Activated B cell treated with CpG ODN at 0.5 μM for 24 hours (primary cell): ENCODE measurements around the gene SMIM38. TPM values are rescaled to one million over a fixed set of nuclear protein-coding genes. Genes with fewer than 3 reads are reported as not detected.

Experiments
- ATAC-seq: fragments of 200-7000 bp; cut with Tn5 transposase; one replicate; pipeline ENCODE4 v1.10.0; 2021; ENCODE audit warnings: low read depth, mild to moderate bottlenecking, moderate library complexity
- CTCF ChIA-PET: fragments of 350-600 bp; sonication (Branson Sonifier 250); formaldehyde crosslinking; loops from one replicate; lab custom pipeline; 2021; ENCODE audit warnings: antibody characterized with exemption; lab: Charles Lee
- POLR2A ChIA-PET: fragments of 350-600 bp; sonication (Branson Sonifier 250); formaldehyde crosslinking; loops from one replicate; lab custom pipeline; 2021; ENCODE audit warnings: antibody characterized with exemption; lab: Charles Lee
- DNase-seq: peaks from one replicate; pipeline ENCODE4 v3.0.0; 2022
- H3K27ac Mint-ChIP-seq: one replicate; pipeline ENCODE4 v1.8.0; 2020; ENCODE audit warnings: mixed read lengths
- H3K27me3 Mint-ChIP-seq: one replicate; pipeline ENCODE4 v1.8.0; 2021; ENCODE audit warnings: mixed read lengths
- H3K36me3 Mint-ChIP-seq: one replicate; pipeline ENCODE4 v1.8.0; 2021; ENCODE audit warnings: low read depth, mixed read lengths
- H3K4me1 Mint-ChIP-seq: one replicate; pipeline ENCODE4 v1.8.0; 2021; ENCODE audit warnings: mixed read lengths
- H3K4me3 Mint-ChIP-seq: one replicate; pipeline ENCODE4 v1.8.0; 2020; ENCODE audit warnings: mild to moderate bottlenecking, mixed read lengths
- H3K9me3 Mint-ChIP-seq: one replicate; pipeline ENCODE4 v1.8.0; 2020; ENCODE audit warnings: mixed read lengths
- intact Hi-C: fragments of 100-400 bp; cut with micrococcal nuclease; formaldehyde crosslinking; loops from one replicate; pipeline ENCODE4 v1.15.1; 2024
- total RNA-seq: library from RNA; stranded (reverse); gene quantifications from 2 replicates; pipeline ENCODE4 v1.2.3, GENCODE V29; 2022
- TF ChIP-seq, protein P1 (sequence below): fragments of 200-600 bp; IDR thresholded peaks from one replicate; pipeline ENCODE4 v1.8.0; 2022; ENCODE audit warnings: antibody characterized with exemption, mild to moderate bottlenecking

Gene SMIM38
- total RNA-seq, 1 donor from 2014 or later, result 2.7 TPM

DNA sequence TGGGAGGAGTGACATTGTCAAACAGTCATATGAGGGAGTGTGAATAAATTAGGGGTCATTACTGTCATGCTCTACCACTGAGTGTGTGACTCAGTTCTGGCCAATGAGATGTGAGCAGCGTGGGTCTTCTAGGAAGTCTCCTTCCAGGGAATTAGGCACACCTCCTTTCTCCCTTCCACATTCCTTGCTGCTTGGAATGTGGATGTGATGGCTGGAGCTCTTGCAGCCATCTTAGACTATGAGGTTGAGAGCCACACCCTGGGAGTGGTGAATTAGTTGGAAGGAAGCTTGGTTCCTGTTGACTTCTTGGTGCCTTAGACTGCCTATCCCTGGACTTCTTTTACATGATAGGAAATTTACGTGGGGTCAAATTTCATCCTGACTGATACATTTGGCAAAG lies 36.5 kb upstream of the SMIM38 start:
- TF ChIP-seq, protein P1, sequence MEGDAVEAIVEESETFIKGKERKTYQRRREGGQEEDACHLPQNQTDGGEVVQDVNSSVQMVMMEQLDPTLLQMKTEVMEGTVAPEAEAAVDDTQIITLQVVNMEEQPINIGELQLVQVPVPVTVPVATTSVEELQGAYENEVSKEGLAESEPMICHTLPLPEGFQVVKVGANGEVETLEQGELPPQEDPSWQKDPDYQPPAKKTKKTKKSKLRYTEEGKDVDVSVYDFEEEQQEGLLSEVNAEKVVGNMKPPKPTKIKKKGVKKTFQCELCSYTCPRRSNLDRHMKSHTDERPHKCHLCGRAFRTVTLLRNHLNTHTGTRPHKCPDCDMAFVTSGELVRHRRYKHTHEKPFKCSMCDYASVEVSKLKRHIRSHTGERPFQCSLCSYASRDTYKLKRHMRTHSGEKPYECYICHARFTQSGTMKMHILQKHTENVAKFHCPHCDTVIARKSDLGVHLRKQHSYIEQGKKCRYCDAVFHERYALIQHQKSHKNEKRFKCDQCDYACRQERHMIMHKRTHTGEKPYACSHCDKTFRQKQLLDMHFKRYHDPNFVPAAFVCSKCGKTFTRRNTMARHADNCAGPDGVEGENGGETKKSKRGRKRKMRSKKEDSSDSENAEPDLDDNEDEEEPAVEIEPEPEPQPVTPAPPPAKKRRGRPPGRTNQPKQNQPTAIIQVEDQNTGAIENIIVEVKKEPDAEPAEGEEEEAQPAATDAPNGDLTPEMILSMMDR, result no peak
- intact Hi-C loops, result no loop called here
- ChIA-PET POLR2A (no interaction called here), CTCF (no interaction called here)
- DNase-seq (no peak), ATAC-seq (no peak)
- Mint-ChIP-seq H3K36me3 (no peaks in the 10 kb centered on the region), H3K4me1 (peaks cover 22% of the 10 kb centered on the region), H3K4me3 (no peak overlapping the region), H3K27ac (no peak overlapping the region), H3K27me3 (peaks cover 3% of the 10 kb centered on the region), H3K9me3 (peaks cover 4% of the 10 kb centered on the region)

DNA sequence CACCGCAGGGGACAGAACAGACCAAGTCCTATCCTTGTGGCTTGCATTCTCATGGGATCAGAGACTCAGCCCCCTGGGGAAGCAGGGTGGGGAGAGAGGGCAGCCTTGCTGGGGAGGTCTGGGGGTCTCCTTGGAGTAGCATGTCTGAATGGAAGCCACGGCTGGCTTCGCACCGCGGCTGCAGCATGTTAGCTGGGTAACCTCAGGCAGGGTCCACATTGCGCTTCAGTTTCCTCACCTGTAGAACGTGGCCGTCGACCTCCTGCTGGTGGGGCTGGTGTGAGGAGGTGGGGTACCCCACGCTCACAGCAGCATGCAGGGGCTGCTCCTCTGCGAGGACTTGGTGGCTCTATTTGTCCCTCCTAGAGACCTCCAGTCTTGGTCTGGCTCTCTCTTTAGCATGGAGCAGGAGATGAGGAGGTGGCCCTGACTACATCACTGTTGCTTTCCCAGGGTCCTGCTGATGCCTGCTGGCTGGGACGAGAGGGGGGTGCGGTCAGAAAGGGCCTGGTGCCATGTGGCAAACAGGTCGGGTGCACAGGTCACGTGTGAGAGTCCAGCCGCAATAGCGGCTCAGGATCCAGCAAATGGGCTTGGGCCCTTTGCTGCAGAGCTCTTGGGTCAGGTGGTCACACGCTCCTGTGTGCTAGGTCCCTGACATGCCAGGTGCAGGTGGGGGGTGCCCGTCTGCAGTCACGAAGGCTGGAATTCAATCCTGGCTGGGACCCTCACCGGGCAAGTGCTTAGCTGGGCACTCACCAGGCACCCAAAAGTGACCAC lies 35.4 kb upstream of the SMIM38 start:
- no peak for ATAC-seq
- H3K27ac Mint-ChIP-seq, result no peak overlapping the region
- POLR2A ChIA-PET, result no interaction called here
- H3K4me3 Mint-ChIP-seq, result no peak overlapping the region
- intact Hi-C loops, result loop anchor here (5.0 kb wide), 1 partner anchor 47 kb away; no protein-coding TSS in a partner anchor
- H3K4me1 Mint-ChIP-seq, result peaks cover 25% of the 10 kb centered on the region
- H3K9me3 Mint-ChIP-seq, result peaks cover 4% of the 10 kb centered on the region
- H3K27me3 Mint-ChIP-seq, result peaks cover 3% of the 10 kb centered on the region
- no peak for DNase-seq
- CTCF ChIA-PET, result no interaction called here
- no peaks in the 10 kb centered on the region for H3K36me3 Mint-ChIP-seq
- TF ChIP-seq, protein P1, result no peak

GRCh38 chr11:69121021-69121420 lies 34.7 kb upstream of the SMIM38 start:
- ChIA-PET POLR2A (no interaction called here), CTCF (no interaction called here)
- Mint-ChIP-seq H3K27ac (no peak overlapping the region), H3K27me3 (peaks cover 3% of the 10 kb centered on the region), H3K36me3 (no peaks in the 10 kb centered on the region), H3K9me3 (peaks cover 4% of the 10 kb centered on the region), H3K4me1 (peaks cover 25% of the 10 kb centered on the region), H3K4me3 (no peak overlapping the region)
- ATAC-seq (no peak), DNase-seq (no peak)
- TF ChIP-seq, protein P1, result no peak
- intact Hi-C loops, result loop anchor here (5.0 kb wide), 1 partner anchor 46 kb away; no protein-coding TSS in a partner anchor

DNA sequence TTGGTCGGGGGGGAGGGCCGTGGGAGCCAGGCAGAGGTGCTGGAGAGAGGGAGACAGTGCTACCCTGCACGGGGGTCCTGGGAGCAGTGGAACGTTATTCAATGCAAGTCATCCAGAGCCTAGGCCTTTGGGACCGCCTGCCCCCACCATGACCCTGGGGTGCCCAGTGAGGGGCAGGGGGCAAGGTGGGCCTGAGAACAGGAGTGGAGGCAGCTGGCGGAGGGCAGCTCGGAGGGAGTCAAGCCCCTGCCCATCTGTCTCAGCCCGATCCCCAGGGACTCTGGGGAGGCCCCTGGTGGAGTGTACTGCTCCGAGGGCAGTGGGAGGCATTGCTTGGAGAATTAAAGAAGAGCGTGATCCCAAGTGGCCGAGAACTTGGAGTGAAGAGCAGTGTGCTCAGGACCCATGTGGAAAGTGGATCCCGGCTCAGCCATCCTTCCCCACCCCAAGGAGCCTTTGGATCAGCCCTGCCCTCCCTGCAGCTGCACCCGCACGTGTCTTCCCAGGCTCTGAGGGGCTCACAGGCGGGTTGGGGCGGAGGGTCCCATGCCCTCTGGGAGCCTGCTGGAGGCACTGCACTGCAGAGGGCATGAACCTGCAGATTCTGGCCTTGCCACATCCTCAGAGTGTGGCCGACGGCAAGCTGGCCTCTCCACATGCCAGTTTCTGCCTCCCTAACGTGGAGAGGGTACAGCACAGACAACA lies 34.0 kb upstream of the SMIM38 start:
- TF ChIP-seq, protein P1, result no peak
- no peak for DNase-seq
- no peak overlapping the region for H3K4me3 Mint-ChIP-seq
- no peak for ATAC-seq
- H3K36me3 Mint-ChIP-seq, result no peaks in the 10 kb centered on the region
- ChIA-PET CTCF (no interaction called here), POLR2A (no interaction called here)
- H3K9me3 Mint-ChIP-seq, result peaks cover 4% of the 10 kb centered on the region
- no peak overlapping the region for H3K27ac Mint-ChIP-seq
- H3K27me3 Mint-ChIP-seq, result peaks cover 3% of the 10 kb centered on the region
- peaks cover 25% of the 10 kb centered on the region for H3K4me1 Mint-ChIP-seq
- intact Hi-C loops, result loop anchor here (5.0 kb wide), 1 partner anchor 46 kb away; no protein-coding TSS in a partner anchor

DNA sequence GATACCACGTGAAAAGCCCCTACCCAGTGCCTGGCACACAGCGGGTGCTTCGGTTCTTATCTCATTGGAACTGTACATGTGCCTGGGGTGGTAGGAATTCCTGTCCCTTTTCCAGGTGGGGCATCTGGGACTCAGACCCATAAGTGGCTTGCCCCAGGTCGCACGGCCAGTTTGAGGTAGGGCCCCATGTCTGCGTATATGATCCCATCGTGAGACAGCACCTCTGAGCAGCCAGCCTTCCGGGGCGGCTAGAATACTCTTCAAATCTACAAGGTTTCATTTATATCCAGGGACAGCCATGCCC lies 33.5 kb upstream of the SMIM38 start:
- Mint-ChIP-seq H3K36me3 (no peaks in the 10 kb centered on the region), H3K9me3 (peaks cover 4% of the 10 kb centered on the region), H3K4me1 (peaks cover 25% of the 10 kb centered on the region), H3K4me3 (no peak overlapping the region), H3K27ac (no peak overlapping the region), H3K27me3 (peaks cover 3% of the 10 kb centered on the region)
- TF ChIP-seq, protein P1, result no peak
- CTCF ChIA-PET, result no interaction called here
- intact Hi-C loops, result loop anchor here (5.0 kb wide), 1 partner anchor 45 kb away; no protein-coding TSS in a partner anchor
- no peak for ATAC-seq
- POLR2A ChIA-PET, result no interaction called here
- DNase-seq, result no peak
